ENCODE results near the gene ARID2. TPM values are rescaled to one million over a fixed set of nuclear protein-coding genes. Genes with fewer than 3 reads are reported as not detected.

Gene ARID2
- total and polyA plus RNA-seq, 9 of the 15 experiments (the other 6 are each of a cell fraction or from before 2014, with no cell fraction given), result 13.4 to 41.6 (median 29.4) TPM

GRCh38 chr12:45834809-45835208, 105.3 kb downstream of the ARID2 start:
- H3K4me1 ChIP-seq (replicated peaks in 1 of 2; ENCODE audit: control insufficient read depth in 2 of 2, insufficient read depth in 2 of 2, low read length in 2 of 2), result no peaks in the 10 kb centered on the region
- no peaks in the 10 kb centered on the region for H3K9me1 ChIP-seq (ENCODE audit: control insufficient read depth, insufficient read depth, low read length)
- H3K79me2 ChIP-seq (ENCODE audit: control insufficient read depth, insufficient read depth, low read length), result peaks cover 13% of the 10 kb centered on the region; the same call in 2 of the 3 replicates
- no peak overlapping the region for H3K4me2 ChIP-seq (ENCODE audit: insufficient read depth, low read length)
- H3K4me3 ChIP-seq, result no peak overlapping the region
- H4K20me1 ChIP-seq (replicated peaks; ENCODE audit: control insufficient read depth, insufficient read depth, low read length), result no peaks in the 10 kb centered on the region
- ChIA-PET CTCF (ENCODE audit: low intra/inter-chr PET ratio) (no interaction called here), POLR2A (no interaction called here)
- H3K36me3 ChIP-seq (ENCODE audit: control insufficient read depth, insufficient read depth, low read length), result peaks cover 33% of the 10 kb centered on the region
- intact Hi-C loops (cut with micrococcal nuclease) (no loop called here), in situ Hi-C loops (cut with MboI) (no loop called here)
- no peaks in the 10 kb centered on the region for H3K27me3 ChIP-seq (ENCODE audit: control insufficient read depth in 2 of 2, insufficient read depth in 2 of 2, low read length in 2 of 2)
- no peaks in the 10 kb centered on the region; the same call in 1 of the 2 replicates for H3K9me3 ChIP-seq (replicated peaks; ENCODE audit: control insufficient read depth, insufficient read depth, low read depth, low read length)
- WGBS (ENCODE audit: insufficient coverage, low coverage, missing lambda C conversion rate), result 92% methylated on average over 1 of the region's 1 CpG
- ATAC-seq, result no peak
- FAIRE-seq, result no peak
- no peak for DNase-seq (ENCODE audit: extremely low read depth in 1 of 4, low spot score in 3 of 4)
- H2AFZ ChIP-seq (ENCODE audit: low read depth, low read length), result no peak overlapping the region
- no peak overlapping the region for H3K27ac ChIP-seq (ENCODE audit: extremely low read depth, low read depth, low read length)
- no TSS peak for BruUV-seq (replicated peaks)
- no peak overlapping the region for H3K9ac ChIP-seq (ENCODE audit: insufficient read depth in 1 of 2, low read depth in 2 of 2, low read length in 2 of 2)
- TF ChIP-seq, protein P1, sequence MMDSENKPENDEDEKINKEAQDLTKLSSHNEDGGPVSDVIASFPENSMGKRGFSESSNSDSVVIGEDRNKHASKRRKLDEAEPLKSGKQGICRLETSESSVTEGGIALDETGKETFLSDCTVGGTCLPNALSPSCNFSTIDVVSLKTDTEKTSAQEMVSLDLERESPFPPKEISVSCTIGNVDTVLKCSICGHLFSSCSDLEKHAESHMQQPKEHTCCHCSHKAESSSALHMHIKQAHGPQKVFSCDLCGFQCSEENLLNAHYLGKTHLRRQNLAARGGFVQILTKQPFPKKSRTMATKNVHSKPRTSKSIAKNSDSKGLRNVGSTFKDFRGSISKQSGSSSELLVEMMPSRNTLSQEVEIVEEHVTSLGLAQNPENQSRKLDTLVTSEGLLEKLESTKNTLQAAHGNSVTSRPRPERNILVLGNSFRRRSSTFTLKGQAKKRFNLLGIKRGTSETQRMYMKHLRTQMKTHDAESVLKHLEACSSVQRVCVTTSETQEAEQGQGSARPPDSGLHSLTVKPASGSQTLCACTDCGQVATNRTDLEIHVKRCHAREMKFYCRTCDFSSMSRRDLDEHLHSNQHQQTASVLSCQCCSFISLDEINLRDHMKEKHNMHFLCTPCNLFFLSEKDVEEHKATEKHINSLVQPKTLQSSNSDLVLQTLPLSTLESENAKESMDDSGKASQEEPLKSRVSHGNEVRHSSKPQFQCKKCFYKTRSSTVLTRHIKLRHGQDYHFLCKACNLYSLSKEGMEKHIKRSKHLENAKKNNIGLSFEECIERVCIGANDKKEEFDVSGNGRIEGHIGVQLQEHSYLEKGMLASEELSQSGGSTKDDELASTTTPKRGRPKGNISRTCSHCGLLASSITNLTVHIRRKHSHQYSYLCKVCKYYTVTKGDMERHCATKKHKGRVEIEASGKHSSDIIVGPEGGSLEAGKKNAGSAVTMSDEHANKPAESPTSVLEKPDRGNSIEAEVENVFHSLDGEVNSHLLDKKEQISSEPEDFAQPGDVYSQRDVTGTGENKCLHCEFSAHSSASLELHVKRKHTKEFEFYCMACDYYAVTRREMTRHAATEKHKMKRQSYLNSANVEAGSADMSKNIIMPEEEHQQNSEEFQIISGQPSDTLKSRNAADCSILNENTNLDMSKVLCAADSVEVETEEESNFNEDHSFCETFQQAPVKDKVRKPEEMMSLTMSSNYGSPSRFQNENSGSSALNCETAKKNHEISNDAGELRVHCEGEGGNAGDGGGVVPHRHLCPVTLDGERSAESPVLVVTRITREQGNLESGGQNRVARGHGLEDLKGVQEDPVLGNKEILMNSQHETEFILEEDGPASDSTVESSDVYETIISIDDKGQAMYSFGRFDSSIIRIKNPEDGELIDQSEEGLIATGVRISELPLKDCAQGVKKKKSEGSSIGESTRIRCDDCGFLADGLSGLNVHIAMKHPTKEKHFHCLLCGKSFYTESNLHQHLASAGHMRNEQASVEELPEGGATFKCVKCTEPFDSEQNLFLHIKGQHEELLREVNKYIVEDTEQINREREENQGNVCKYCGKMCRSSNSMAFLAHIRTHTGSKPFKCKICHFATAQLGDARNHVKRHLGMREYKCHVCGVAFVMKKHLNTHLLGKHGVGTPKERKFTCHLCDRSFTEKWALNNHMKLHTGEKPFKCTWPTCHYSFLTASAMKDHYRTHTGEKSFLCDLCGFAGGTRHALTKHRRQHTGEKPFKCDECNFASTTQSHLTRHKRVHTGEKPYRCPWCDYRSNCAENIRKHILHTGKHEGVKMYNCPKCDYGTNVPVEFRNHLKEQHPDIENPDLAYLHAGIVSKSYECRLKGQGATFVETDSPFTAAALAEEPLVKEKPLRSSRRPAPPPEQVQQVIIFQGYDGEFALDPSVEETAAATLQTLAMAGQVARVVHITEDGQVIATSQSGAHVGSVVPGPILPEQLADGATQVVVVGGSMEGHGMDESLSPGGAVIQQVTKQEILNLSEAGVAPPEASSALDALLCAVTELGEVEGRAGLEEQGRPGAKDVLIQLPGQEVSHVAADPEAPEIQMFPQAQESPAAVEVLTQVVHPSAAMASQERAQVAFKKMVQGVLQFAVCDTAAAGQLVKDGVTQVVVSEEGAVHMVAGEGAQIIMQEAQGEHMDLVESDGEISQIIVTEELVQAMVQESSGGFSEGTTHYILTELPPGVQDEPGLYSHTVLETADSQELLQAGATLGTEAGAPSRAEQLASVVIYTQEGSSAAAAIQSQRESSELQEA (IDR thresholded peaks at IDR 0.05; ENCODE audit: low read depth), result no peak
- TF ChIP-seq THRA (IDR thresholded peaks at IDR 0.05) (no peak), NR4A1 (CRISPR knock-in tag; IDR thresholded peaks at IDR 0.05) (no peak), NR4A1 (tag; IDR thresholded peaks at IDR 0.05) (no peak)
- TF ChIP-seq, protein P2, sequence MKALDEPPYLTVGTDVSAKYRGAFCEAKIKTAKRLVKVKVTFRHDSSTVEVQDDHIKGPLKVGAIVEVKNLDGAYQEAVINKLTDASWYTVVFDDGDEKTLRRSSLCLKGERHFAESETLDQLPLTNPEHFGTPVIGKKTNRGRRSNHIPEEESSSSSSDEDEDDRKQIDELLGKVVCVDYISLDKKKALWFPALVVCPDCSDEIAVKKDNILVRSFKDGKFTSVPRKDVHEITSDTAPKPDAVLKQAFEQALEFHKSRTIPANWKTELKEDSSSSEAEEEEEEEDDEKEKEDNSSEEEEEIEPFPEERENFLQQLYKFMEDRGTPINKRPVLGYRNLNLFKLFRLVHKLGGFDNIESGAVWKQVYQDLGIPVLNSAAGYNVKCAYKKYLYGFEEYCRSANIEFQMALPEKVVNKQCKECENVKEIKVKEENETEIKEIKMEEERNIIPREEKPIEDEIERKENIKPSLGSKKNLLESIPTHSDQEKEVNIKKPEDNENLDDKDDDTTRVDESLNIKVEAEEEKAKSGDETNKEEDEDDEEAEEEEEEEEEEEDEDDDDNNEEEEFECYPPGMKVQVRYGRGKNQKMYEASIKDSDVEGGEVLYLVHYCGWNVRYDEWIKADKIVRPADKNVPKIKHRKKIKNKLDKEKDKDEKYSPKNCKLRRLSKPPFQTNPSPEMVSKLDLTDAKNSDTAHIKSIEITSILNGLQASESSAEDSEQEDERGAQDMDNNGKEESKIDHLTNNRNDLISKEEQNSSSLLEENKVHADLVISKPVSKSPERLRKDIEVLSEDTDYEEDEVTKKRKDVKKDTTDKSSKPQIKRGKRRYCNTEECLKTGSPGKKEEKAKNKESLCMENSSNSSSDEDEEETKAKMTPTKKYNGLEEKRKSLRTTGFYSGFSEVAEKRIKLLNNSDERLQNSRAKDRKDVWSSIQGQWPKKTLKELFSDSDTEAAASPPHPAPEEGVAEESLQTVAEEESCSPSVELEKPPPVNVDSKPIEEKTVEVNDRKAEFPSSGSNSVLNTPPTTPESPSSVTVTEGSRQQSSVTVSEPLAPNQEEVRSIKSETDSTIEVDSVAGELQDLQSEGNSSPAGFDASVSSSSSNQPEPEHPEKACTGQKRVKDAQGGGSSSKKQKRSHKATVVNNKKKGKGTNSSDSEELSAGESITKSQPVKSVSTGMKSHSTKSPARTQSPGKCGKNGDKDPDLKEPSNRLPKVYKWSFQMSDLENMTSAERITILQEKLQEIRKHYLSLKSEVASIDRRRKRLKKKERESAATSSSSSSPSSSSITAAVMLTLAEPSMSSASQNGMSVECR (CRISPR knock-in tag; IDR thresholded peaks at IDR 0.05), result no peak
